NCI-H526 (cell line): ENCODE measurements around the gene DHFR2.
"Not testable (repeated sequence)": the region's sequence is repeated elsewhere in the genome, so short reads cannot be mapped to it uniquely, and the experiment has no call there.

Source experiments
- DNase-seq, 2 experiments: peaks; one replicate each; lab custom pipeline; 2025; lab: John Stamatoyannopoulos, UW

The DHFR2 gene

DNA sequence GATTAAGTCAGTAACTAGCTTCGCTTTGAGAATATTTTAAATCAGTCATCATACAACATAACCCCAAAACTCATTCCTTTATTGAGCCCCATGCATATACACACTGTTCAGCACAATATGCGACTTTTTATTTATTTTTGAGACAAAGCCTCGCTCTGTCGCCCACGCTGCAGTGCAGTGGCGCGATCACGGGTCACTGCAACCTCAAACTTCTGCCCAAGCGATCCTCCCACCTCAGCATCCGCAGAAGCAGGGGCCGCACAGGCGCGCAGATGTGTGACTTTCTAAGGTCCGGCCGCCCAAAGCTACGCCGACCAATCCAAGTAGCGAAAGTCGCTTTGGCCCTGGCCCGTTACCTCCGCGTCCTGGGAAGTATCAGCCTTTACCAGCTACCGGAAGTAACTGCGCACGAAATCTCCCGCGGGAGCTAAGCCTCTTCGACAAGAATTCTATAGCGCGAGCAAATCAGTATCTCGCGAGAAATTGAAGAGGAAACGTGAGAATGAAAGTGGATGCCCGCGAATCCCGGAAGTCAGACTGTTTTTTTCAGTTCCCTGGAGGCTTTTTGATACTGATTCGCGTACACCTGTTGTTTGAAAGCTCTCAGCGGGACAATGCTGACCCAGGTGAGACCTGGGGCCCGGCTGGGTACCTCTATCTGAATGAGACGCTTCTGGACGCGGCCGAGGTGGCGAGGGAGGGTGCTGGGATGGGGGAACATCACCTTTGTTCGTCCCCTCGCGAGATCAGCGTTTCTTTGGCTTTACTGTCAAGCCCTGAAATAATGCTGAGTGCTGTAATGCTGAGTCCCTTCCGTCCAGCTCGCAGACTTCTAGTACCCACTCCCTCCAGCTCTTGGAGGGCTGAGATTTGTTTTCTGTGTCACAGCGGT, at the start of gene DHFR2, which contains the start of gene NSUN3:
Gene DHFR2 (minus strand): TSS at position 404 of the 892 bp plus-strand sequence. CDS start 1,405 bp downstream, outside the sequence.
Gene NSUN3 (plus strand): TSS at position 549 of the 892 bp plus-strand sequence. CDS start 66 bp downstream, at position 615.
- DNase-seq: peak; percentile 93 to 96

GRCh38 chr3:94110854-94111253, 48.1 kb upstream of the DHFR2 start:
- no peak for DNase-seq

DNA sequence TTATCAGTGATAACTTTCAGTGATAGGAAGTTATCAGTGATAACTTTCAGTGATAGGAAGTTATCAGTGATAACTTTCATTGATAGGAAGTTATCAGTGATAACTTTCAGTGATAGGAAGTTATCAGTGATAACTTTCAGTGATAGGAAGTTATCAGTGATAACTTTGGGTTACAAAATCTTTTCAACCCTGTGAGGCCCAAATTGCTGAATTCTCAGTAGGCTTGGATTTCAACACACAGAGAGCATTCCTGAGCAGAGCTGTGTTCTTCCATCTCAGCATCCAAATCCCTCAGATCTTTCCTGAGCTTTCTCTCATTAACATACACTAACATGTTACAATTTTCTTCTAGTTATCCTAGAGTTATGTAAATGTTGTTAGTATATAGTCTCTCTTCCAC, 47.5 kb upstream of the DHFR2 start:
- DNase-seq: not testable (repeated sequence)

DNA sequence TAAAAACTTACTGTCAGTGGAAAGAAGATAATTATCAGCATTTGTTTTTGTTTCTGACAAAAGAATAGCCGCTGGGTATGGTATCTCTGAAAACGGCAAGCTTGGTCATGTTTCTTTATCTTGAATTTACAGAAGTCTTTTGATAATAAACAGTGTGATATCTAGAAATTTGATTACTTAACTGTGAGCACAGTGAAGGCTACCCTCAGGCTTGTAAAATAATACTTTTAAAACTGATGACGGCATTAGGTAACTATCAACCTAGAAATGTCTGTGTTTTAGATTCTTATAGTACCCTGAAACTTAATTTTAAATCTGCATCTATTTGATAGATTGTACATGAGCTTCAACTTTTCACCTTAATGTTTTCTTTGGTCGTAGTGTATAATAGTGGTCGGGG, 43.6 kb upstream of the DHFR2 start:
- no peak for DNase-seq

DNA sequence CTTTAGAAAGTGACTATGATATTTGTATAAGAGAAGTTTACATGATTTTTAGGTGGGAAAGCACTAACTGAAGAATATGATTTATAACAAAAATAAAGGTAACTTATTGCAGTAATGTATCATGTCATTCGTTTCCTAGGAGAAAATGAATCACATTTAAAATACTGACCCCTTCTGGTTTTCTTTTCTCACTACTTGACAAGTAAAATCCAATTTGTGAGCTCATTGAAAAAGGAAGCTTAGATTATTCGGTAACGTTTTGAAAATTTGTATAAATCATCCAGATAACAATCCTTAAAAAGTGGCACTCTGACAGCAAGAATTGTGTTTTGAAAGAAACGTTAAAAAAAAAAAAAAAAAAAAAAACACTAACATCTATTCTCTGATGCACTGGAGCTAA, 39.1 kb upstream of the DHFR2 start:
- peak in 1 of 2 experiments; percentile 13 for DNase-seq

DNA sequence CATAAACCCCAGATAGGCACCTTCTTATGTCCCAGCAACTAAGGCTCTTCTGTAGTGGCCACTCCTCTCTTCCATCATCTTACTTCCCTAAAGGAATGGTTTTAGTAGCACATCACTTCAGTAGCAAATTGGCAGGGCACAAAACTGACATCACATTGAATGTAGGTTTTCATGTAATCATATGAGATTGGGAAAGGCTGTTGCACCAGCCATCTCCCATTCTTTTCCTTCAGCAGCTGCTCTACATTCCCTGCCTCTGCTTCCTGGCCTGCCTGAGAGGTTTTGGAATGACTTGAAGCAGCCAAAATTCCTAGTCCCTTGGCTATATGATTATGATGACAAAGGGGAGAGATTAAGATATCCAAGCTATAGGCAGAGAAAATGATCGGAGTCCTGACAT, 36.6 kb upstream of the DHFR2 start:
- no peak for DNase-seq

GRCh38 chr3:94098452-94098851, 35.7 kb upstream of the DHFR2 start:
- no peak for DNase-seq

- DNase-seq: no peak
These were observed 32.4 kb upstream of the DHFR2 start for GRCh38 chr3:94095111-94095510.

DNA sequence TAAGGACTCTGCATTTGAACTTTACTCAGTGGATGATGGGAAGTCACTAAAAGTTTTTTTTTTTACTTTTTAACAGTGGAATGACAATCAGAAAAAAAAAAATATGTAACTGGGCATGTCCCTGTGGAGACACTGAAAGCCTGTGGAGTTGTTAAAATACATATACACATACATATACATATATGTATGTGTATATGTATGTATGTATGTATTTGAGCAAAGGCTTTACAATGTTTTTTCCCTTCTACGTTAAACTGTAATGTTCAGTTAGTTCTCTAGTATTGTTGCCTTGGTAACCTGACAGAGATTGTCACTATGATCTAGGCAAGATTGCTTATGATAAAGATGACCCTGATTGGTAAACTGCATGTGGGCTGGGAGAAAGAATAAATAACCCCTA, 30.4 kb upstream of the DHFR2 start:
- no peak for DNase-seq

- DNase-seq: no peak
These were observed 29.4 kb upstream of the DHFR2 start for GRCh38 chr3:94092086-94092485.

GRCh38 chr3:94089126-94089525, 26.4 kb upstream of the DHFR2 start:
- DNase-seq: no peak

GRCh38 chr3:94083261-94083660, 20.5 kb upstream of the DHFR2 start:
- DNase-seq: no peak

DNA sequence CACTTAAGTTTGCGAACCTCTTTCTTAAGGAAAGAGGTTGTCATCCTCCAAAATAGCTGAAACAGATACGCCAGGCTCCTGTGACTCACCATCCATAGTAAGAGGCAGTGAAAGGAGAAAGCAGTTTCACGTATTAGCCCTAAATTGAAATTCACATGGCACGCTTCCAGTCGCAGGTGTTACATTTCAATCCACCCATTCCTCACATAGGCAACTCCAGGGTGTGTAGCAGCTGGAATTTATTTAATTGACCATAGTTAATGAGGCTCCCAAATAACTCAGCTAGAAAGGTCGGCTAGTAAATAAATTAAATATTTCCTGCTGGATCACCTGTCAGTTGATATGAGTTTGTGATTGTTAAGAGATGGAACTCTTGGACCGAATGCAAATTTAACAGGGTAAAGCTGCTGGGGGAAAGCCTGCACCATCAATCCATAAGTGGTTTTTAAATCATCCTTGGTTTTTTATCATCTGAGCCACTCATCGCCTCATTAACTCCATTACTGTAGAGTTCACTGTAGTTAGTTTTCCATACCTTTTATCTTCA, 19.7 kb upstream of the DHFR2 start:
- DNase-seq: peak; percentile 57 to 62

DNA sequence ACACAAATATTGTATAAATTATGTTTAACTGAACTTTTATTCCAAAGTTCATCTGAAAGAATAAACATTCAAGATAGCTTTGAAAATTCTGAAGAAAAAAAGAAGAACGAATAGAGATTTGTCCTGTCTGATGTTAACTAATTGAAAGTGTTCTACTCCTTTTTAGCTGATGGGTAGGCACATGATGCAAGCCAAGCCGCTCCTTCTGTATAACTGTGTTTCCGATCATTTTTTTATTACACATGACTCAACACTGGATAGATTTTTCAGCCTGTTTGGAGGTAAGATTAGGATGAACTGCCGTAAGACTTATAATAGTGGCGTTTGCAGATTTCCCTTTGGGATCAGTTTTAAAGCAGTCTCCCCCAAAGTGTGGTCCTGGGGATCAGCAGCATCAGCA, 19.2 kb upstream of the DHFR2 start:
- DNase-seq: no peak

- not testable (repeated sequence) for DNase-seq
These were observed 17.8 kb upstream of the DHFR2 start for GRCh38 chr3:94080552-94080951.

- no peak for DNase-seq
These were observed 13.3 kb upstream of the DHFR2 start for GRCh38 chr3:94076055-94076454.

DNA sequence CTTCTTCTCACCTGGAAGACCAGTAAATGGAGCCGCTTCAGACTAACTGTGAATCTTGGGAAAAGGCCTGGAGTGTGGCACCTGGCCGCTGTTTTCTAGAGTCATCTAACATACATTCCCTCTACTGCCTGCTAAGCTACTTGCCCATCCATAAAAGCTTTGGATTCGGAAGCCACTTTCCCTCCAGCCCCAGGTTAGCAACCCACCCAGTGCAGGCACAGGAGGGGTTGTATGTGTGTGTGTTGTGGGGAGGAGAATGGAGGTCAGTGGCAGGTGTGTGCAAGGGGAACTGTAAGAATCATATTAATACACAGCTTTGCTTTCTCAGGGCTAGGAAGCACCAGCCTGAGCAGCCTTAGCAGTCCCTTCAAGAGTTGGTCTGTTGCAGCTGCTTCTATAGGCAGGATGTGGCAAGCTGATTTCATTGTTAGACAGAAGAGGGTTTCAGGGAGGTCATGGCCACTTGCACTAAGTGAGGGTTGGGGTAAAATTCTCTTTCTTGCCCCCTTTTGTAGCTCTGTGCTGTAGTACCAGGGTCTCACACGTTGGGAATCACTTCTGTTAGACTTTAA, 9.1 kb upstream of the DHFR2 start:
- no peak for DNase-seq

DNA sequence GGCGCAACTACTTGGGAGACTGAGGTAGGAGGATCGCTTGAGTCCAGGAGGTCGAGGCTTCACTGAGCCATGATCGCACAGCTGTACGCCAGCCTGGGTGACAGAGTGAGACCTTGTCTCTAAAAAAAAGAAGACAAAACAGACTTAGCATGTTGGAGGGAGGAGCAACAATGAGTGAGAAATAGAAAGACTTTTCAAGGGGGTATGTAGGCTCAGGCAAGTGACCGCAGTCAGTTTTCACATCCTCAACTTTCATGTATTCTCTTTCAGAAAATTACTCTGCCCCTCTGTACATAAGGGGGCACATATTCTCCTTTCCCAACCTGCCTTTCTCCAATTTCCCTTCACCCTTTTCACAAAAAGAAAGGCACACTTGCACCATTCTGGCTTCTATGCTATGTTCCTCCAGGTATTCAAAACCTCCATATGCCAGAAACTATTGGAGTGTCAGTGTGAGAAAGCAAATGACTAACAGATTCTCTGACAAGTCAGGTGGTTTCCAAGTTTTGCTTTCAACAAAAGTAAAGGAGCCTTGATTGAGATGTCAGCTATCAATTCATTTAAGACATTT, 7.7 kb upstream of the DHFR2 start:
- DNase-seq: no peak

DNA sequence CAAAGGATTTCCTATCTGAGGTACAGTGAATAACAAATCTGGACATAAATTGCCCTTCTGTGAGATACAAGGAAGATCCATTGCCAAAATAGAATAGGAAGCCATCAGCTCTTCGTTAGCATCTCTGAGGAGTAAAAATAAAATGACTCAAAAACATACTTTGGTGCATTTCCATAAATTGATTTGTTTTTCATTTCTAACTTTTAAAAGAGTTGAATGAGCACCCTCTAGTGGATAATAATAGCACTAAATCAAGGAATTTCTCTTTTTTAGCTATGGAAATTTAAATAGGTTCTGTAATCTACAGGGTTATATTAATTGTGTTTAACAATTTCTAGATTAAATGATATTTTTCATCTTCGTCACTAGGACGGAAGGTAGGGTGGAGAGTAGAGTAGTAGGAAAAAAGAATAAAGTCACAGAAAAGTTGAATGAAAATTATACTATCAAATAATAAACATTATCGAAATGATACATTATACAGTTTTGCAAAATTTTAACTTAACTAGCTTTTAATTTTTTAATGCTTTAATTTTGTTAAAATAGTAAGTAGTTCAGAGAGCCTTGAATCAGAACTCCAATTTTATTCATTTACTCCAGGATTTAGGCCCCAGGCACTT, 6.6 kb upstream of the DHFR2 start:
- DNase-seq: peak in 1 of 2 experiments; percentile 8

DNA sequence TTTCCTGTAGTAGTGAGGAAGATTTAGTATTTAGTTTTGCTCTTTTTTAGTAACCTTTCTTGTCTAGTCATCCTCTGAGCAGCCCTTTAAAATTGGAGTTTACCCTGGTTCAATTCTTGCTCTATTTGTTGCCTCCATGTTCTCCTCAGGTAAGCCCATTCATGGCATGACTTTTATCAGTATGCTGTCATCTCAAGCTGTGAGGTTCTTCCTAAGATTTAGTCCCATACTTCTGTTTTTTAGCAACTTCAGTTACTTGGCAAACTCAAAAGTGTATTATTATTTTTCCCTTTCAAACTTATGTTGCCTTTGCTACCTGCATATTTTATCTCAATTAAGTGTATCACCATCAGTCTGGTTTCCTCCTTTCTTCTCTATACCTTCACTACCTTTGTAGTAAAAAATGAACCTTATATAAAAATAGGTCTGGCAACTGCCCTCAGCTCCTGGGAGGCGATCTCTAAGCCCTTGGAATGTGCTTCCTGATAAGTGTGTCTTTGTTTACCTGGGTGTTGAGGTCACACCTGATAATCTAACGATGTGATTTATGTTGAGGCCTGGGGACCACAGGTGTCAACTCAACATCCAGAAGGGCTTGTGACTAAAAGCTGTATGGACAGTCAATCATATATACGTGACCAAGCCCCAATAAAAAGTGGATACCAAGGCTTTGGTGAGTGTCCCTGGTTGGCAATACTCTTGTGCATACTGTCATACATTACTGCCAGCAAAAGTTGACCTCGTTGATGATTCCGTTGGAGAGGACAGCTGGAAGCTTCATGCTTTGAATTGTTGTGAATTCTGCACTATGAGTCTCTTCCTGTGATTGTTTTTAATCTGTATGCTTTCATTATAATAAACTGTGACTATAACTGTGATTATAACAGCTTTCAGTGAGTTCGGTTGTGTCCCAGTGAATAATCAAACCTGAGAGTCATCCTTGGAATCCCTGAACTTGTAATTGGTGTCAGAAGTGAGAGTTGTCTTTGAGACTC, 4.1 kb upstream of the DHFR2 start:
- no peak for DNase-seq
